Retina (tissue), 1 donor: ENCODE data around the gene PAH.
"Not testable (repeated sequence)": the region's sequence is repeated elsewhere in the genome, so short reads cannot be mapped to it uniquely, and the experiment has no call there.

Source experiments
- DNase-seq: peaks from one replicate; pipeline ENCODE4 v3.0.0-alpha.2; 2016

The PAH gene

DNA sequence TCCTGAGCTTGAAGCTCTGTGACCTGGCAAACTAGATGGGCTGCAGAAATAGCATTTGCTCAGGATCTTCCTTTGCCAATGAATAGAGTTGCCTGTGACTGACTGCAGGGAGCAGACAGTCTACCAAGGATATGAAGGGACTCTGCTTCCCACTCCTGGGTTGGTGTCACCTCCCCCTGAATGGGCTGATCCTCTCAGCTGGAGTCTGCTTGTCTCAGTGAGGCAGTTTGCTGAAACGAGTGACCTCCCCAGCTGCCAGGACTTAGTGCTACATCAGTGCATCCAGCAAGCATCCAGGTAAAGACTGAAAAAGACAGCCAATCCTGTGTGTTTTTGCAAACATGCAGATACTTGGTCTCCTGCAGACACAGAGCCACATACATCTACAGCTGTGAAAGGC is 28.5 kb downstream of the PAH start:
- DNase-seq: peak; percentile 44

DNA sequence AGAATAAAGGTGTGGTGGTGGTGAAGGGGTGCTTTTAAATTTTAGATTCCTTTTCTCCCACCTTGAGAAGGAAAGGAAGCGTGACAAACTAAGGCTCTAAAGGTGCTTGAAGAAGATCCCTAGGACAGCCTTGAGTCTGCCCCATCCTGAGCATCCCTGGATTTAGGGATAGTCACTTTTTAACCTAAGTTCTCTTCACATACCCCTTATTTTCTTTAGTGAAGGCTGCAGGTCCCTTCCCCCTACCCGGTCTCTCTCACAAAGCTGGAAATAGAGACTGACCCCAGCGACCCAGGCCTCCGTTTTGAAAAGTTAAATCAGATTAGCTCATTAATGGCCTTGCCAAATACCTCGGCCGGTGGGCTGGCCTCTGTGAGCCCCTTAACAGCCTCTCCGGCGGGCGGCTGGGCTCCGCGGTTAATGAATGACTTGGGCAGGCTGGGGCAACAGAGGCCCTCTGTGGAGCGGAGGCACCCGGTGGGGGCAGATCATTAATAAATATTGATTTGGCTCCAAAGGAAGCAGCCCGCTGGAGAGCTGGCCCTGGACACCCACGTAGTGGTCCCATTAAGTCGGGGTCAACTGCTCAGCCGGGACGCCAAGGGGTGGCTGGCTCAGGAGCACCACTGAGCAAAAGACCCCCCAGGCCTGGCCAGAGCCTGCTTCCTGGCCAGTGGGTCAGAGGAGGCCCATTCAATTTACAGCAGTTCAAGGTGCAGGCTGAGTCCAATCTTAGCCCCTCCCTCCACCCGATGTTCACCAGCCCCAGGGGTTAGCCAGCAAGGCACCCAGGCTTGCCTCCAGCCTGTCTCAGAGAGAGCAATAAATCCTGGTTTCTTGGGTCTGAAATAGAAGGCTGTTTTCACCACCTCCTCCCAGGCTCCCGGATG is 31.8 kb downstream of the PAH start:
- DNase-seq: peak; percentile 58

DNA sequence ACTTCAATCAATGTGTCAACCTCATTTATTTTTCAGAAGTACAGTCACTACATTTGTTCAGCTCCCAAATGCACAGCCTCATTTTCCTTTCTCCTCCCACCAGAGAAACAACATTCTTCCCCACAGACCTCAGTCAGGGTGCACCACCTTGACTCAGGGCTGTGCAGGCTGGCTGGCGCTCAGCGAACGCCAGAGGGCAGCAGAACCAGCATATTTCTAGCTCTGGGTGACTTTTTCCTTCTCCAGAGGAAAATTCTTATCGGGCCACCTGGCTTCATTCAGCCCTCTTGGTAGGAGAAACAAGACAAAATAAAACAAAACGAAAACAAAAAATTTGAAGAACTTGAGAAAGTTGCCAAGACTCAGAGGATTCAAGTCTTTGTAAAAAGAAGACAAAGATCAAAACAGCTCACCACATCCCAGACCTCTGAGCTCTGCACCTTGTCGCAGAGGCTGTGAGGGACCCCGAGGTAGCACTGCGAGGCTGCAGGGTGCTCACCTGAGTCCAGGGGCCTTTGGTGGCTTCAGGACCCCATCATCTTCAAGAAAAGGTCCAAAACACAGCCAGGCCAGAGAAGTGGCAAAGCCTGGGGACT is 33.7 kb downstream of the PAH start:
- DNase-seq: peak; percentile 79

DNA sequence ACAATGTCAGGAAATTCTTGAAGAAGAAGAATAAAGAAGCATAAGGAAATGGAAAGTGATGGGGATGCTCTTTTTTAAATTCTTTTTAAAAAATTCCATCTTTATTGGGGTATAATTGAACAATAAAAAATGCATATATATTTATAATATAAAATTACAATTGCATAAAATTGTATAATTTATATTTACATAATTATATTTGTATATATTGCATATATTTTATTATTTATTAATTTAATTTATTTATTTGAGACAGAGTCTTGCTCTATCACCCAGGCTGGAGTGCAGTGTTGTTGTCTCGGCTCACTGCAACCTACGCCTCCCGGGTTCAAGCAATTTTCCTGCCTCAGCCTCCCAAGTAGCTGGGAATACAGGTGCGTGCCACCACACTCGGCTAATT is 36.3 kb downstream of the PAH start:
- no peak for DNase-seq

DNA sequence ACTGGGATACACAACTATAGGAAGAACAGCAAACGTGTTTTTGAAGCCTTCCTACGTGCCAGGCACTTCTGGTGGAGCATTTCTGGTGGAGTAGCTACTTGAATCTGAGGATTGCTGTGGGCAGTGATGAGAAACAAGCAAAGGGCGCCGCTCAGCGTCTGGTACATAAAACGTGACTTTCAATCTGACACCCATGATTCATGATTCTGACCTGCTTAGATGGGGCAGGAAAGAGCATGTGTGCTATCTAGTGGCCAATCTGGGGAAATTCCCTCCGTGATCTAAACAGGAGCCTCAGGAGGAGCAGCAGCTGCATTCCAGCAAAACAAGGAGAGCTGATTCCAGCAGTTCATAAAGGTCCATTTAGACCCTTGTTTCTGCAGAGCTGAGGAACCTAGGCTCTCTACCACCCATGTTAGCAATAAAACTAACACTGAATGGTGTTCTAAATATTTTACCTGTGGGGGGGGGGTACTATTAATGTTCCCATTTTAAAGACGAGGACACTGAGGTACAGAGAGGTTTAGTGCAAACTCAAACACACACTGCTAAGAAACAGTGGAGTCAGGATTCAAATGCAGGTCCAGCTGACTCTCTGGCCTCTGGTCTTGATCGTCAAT is 37.8 kb downstream of the PAH start:
- DNase-seq: peak; percentile 78

- no peak for DNase-seq
Measured at GRCh38 chr12:102876883-102877282, 40.2 kb downstream of the PAH start.

GRCh38 chr12:102874819-102875218 is 42.2 kb downstream of the PAH start:
- DNase-seq: no peak

DNA sequence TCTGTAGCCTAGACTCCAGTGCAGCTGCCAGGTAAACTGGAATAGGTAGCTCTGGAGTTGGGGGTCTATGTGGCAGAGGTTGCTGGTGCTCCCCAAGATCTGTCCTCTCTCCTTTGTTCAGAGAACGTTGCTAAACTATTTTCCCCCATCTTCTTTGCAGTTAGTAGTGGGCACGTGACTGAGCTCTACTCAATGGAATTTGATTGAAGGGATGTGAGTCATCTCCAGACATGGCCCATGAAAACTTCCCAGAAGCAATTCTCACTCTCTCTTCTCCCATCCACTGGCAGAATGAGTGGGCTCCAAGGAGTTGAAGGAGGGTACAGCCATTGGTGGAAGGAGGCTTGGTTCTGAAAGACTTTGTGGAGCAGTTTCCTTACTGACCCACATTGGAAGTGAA is 44.0 kb downstream of the PAH start:
- DNase-seq: no peak

DNA sequence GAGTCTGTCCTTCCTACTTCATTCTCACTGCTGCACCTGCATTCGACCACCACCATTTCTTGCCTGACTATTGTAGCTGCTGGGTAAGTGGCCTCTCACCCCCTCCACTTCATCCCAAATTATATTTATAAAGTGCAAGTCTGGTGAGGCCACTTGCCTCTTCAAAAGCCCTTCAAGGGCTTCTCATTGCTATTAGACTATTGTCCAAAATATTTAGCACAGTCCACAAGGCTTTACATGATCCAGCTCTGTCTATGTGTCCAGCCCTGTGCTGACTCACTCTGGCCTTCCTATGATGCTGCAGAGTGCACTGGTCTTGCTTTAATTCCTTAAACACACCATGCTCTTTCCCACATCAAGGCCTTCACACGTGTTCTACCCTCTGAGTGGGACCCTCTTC is 46.0 kb downstream of the PAH start:
- no peak for DNase-seq

- DNase-seq: no peak
Measured at GRCh38 chr12:102869571-102869970, 47.5 kb downstream of the PAH start.

DNA sequence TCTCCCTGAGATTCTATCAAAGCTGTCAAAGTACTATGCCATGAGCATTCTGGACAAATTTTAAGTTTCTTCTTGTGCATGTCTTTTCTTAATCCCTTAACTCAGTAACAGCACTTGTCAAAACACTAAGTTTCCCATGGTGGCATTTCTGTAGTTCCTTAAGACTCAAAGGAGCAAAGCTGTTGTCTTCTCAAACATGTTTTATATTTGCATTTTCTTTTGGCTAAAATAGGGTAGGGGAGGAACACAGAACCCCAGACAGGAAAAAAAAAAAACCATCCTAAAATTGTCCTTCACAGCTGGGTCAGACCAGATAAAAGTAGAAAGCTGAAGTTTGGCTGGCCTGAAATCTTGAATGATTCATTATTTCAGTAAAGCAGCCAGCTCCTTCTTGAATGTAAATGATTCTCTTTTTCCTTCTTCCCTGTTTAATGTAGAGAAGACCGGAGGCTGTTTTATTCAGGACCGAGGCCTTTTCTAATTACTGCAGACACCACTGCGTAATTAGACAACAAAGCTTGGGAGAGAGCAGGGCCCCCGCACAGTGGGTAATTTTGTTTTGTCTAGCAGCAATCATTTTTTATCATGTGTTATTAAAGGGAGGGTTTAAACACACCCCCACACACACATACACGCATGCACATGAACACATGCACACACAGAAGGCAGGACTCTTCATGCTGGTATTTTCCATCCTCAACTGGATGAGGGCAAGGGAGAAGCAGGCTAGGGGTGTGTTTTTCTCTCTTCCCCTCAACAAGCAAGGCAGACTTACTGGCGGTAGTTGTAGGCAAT is 51.0 kb downstream of the PAH start:
- DNase-seq: peak; percentile 15

- no peak for DNase-seq
Measured at GRCh38 chr12:102862486-102862885, 54.6 kb downstream of the PAH start.

DNA sequence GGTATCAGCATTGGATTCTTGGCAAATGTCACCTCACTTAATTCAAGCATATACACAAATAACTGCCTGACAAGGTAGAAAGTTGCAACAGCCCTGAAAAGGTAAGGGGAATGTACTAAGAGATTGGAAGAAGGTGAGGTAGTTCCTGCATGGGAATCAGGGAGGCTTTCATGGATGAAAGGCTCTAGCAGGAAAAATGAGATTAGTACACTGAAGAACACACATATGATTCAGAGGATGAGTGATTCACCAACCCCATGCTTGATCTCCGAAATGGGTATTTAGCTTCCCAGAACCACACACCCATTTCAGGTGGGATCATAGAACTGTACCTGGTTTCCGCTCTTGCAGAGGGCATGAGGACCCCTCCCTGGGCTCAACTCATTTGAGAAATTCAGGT is 65.8 kb downstream of the PAH start:
- DNase-seq: no peak

DNA sequence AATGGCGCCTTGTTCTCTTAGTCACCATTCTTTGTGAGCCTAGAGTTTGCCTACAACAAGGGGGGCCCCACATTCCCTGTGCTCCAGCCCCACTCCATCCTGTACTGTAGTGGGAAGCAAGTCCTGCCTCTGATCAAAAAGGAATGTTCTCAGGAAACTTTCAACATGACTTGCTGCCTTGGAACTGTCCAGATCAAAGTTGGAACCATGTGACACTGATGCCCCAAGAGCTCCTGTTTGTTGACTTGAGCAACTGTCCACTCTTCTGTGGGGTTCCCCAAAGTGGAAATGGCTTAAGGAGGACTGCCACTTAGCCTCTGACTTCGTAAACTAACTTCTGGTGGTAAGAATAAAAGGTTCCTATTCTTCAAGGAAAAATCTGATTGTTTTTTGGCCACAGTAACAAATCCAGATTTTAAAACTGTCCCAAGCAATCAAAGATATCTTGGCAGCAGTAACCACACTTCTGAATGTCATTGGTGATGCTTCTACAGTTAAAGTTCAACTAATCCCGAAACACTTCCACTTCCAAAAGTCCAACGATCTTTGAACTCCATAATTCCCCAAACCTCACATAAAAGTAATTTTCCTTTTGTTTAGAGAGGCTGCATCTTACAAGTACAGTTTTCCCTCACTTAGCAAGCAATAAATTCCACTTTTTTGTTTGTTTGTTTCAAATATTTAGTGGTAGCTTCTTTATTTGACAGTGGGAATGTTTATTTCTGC is 67.2 kb downstream of the PAH start:
- DNase-seq: no peak

- DNase-seq: no peak
Measured at GRCh38 chr12:102848832-102849231, 68.2 kb downstream of the PAH start.

GRCh38 chr12:102847131-102847530 is 69.9 kb downstream of the PAH start:
- DNase-seq: no peak

DNA sequence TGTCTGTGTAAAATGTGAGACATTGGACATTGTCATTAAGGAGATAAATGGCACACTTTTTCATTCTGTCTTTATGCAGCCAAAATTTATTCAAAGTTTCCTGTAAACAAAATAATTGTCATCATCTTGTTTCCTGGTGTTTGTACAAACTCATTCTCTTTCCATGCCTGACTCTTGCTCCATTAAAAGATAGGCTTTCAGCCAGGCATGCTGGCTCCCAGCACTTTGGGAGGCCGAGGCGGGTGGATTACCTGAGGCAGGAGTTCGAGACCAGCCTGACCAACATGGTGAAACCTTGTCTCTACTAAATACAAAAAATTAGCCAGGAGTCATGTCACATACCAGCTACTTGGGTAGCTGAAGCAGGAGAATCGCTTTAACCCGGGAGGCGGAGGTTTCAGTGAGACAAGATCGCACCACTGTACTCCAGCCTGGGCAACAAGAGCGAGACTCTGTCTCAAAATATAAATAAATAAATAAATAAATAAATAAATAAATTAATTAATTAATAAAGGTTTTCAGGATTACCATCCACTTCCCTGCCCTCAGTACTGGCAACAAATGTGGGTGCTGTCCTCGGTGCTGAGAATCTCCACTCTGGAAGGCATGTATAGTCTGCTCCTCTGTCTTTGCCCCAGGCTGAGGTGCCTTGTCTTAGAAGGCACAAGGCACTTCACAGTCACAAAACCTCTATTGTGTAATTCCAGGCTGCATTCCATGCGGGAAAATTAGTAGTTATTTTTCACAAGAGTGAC is 83.2 kb downstream of the PAH start:
- DNase-seq: no peak

DNA sequence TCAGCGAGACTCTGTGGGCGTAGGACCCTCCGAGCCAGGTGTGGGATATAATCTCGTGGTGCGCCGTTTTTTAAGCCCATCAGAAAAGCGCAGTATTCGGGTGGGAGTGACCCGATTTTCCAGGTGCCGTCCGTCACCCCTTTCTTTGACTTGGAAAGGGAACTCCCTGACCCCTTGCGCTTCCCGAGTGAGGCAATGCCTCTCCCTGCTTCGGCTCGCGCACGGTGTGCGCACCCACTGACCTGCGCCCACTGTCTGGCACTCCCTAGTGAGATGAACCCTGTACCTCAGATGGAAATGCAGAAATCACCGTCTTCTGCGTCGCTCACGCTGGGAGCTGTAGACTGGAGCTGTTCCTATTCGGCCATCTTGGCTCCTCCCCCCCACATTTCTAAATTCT is 84.2 kb downstream of the PAH start:
- DNase-seq: not testable (repeated sequence)

DNA sequence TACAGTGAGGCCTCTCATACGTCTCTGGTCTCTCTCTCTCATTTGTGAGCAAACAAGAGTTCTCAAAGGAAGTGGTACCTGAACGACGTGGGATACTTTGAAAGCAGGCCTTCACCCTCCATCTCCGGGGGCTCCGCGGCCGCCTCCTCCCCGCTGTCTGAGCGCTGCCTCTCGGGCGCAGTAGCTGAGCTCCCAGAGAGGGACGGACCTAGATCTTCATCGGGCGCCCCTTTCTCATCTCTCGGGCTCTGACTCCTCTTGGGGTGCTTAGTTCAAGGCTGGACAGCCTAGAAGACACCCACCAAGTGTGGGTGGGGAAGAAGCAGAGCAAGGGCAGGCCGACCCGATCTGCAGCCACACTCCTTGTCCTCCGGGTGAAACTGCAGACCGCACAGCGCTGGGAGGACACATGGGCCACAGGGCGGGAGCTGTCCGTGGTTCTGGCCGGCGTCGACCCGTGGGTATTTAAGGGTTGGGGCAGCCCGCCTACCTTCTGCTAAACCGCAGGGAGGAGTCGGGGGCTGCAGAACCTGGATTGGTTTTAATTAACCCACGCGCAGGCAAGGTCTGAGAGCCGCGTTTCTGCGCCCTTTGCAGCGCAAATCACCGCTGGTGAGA is 92.7 kb downstream of the PAH start:
- peak; percentile 69 for DNase-seq

DNA sequence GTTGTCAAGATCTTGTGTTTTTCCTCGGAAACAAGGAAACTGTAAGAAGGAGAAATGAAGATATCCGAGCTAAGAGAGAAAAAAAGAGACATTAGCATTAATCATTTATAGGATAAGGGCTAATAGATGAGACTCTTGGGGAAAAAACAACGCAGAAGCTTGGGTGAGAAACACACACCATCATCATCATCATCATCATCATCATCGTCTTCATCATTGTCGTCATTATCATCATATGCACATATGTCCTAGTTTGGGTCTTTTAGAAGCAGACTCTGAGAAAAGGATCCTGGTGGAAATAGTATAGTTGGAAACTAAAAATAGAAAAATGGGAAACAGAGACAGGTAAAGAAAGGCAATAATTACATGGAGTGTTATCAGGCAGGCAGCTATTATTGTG is 95.9 kb downstream of the PAH start:
- DNase-seq: no peak

DNA sequence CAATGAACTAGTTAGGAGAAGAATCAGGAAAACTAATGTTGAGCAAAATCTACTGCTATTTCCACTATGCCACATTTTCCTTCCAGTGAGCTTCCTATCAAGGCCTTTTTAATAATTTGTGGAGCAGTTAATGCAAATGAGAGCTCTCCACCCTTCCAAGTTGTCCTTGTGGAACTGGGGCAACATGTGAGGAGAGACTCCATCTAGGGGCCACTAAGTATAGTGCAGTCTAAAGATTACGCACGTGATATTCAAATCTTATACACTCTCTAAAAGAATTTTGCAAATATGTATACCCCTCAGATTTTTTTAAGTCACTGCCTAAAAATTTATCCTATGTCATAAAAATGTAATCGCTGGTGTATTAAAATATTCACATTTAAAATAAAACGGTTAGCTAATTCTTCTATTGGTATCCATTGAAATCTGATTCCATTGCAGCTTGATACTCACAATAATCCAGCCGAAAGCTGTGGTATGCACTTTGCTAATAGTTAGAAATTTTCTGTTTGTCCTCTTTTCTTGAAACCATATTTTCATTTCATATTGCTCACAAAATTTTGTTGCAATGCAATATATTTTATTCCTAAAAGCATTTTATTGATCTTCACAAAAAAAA is 100.1 kb downstream of the PAH start:
- DNase-seq: no peak
